Ishikawa (cell line): Measurements from ENCODE around the gene NR6A1.

ENCODE experiments used
- CEBPB ChIP-seq: IDR thresholded peaks from 2 replicates; pipeline ENCODE4 v1.6.1; 2012
- EGR1 ChIP-seq: IDR thresholded peaks from 2 replicates; pipeline ENCODE4 v1.6.1; 2012
- EP300 ChIP-seq: IDR thresholded peaks from 2 replicates; pipeline ENCODE4 v1.6.1; 2012; ENCODE audit warnings: borderline replicate concordance
- FOXM1 ChIP-seq: IDR thresholded peaks from 2 replicates; pipeline ENCODE4 v1.6.1; 2012; ENCODE audit warnings: low read depth, borderline replicate concordance
- NFIC ChIP-seq: IDR thresholded peaks from 2 replicates; pipeline ENCODE4 v1.6.1; 2012
- RAD21 ChIP-seq: IDR thresholded peaks from 2 replicates; pipeline ENCODE4 v1.6.1; 2012; ENCODE audit warnings: low read depth
- TAF1 ChIP-seq: IDR thresholded peaks from 2 replicates; pipeline ENCODE4 v1.6.1; 2012; ENCODE audit warnings: low read depth, mild to moderate bottlenecking
- TCF12 ChIP-seq: IDR thresholded peaks from 2 replicates; pipeline ENCODE4 v1.6.1; 2012; ENCODE audit warnings: low read depth
- TEAD4 ChIP-seq: IDR thresholded peaks from 2 replicates; pipeline ENCODE4 v1.6.1; 2012
- YY1 ChIP-seq: IDR thresholded peaks from 2 replicates; pipeline ENCODE4 v1.6.1; 2012; ENCODE audit warnings: low read depth
- TF ChIP-seq, protein P1 (sequence below): IDR thresholded peaks from 2 replicates; pipeline ENCODE4 v1.6.1; 2012
- TF ChIP-seq, protein P2 (sequence below): IDR thresholded peaks from 2 replicates; pipeline ENCODE4 v1.6.1; 2012; ENCODE audit warnings: low read depth, mild to moderate bottlenecking
- TF ChIP-seq, protein P3 (sequence below): IDR thresholded peaks from 2 replicates; pipeline ENCODE4 v1.6.1; 2012

DNA sequence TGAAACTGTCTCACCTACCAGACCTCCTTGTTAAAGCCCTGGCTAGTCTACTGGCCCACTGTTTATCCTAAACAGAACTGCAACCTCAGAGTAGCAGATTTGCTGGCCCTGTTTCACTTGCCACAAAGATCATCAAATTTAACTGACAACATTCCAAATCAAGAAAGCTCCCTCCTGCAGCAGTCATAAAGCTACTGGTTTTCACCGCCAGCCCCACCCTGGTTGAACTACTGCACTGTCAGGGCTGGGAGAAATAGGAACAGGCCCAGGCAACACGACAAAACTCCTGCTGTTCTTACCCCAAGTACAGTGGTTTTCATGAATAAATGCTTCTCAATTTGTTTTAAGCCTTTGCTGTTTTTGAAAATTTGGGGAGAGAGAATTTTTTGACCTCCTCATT, 63.0 kb downstream of the NR6A1 start:
- no peak for TF ChIP-seq CEBPB
- TF ChIP-seq EP300, result no peak
- TF ChIP-seq, protein P1, sequence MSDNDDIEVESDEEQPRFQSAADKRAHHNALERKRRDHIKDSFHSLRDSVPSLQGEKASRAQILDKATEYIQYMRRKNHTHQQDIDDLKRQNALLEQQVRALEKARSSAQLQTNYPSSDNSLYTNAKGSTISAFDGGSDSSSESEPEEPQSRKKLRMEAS, result no peak
- TF ChIP-seq TEAD4, result no peak
- no peak for TF ChIP-seq TAF1
- TF ChIP-seq, protein P2, sequence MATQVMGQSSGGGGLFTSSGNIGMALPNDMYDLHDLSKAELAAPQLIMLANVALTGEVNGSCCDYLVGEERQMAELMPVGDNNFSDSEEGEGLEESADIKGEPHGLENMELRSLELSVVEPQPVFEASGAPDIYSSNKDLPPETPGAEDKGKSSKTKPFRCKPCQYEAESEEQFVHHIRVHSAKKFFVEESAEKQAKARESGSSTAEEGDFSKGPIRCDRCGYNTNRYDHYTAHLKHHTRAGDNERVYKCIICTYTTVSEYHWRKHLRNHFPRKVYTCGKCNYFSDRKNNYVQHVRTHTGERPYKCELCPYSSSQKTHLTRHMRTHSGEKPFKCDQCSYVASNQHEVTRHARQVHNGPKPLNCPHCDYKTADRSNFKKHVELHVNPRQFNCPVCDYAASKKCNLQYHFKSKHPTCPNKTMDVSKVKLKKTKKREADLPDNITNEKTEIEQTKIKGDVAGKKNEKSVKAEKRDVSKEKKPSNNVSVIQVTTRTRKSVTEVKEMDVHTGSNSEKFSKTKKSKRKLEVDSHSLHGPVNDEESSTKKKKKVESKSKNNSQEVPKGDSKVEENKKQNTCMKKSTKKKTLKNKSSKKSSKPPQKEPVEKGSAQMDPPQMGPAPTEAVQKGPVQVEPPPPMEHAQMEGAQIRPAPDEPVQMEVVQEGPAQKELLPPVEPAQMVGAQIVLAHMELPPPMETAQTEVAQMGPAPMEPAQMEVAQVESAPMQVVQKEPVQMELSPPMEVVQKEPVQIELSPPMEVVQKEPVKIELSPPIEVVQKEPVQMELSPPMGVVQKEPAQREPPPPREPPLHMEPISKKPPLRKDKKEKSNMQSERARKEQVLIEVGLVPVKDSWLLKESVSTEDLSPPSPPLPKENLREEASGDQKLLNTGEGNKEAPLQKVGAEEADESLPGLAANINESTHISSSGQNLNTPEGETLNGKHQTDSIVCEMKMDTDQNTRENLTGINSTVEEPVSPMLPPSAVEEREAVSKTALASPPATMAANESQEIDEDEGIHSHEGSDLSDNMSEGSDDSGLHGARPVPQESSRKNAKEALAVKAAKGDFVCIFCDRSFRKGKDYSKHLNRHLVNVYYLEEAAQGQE, result no peak
- no peak for TF ChIP-seq NFIC
- no peak for TF ChIP-seq FOXM1
- TF ChIP-seq RAD21, result no peak
- TF ChIP-seq TCF12, result no peak
- no peak for TF ChIP-seq EGR1
- TF ChIP-seq, protein P3, sequence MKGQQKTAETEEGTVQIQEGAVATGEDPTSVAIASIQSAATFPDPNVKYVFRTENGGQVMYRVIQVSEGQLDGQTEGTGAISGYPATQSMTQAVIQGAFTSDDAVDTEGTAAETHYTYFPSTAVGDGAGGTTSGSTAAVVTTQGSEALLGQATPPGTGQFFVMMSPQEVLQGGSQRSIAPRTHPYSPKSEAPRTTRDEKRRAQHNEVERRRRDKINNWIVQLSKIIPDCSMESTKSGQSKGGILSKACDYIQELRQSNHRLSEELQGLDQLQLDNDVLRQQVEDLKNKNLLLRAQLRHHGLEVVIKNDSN, result no peak
- no peak for TF ChIP-seq YY1
